Measurements from ENCODE around the gene SCT.

Gene SCT

DNA sequence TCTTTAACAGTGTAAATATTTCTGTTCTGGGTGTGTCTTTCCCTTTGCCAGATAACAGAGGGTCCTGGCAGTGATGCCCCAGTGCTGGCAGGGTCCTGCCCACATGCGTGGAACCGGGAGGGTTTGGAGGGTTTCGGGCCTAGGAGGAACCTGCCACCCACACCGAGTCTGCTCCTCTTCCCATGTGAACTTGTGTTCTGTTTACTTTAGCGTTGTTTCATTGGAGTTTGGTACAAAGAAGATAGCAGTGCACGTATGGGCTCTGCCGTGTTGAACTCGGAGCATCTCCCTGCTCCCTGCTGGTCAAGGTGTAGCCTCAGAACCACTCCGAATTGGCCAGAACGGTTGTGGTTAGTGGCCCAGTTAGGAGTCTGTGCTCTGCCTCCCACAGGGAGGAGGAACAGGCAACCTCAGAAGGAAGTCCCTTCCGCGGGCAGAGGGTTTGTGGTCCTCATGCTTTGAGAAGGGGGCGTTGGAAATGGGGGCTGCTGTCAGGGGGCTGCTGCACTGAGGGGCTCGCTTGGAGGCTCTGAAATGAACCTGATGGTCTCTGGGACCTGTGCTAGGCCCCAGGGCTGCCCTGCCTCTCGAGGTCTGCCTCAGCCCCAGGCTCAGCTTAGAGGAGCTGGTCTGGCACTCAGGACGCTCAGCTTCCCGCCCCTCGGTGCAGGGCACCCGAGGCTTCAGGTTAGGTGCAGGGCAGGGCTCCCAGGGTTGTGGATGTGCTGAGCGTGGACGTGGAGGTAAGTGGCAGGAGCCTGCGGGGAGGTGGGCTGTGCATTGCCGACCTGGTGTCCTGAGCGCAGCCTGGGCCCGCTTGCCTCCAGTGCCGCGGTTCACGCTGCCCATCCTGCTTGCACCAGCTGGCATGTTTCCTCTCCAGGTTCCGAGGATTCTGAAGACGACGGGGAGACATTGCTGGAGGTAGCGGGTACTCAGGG lies 40.3 kb downstream of the SCT start:
- no peak overlapping the region for H3K27ac ChIP-seq (ENCODE audit: low read depth, low read length, poor library complexity, severe bottlenecking)

DNA sequence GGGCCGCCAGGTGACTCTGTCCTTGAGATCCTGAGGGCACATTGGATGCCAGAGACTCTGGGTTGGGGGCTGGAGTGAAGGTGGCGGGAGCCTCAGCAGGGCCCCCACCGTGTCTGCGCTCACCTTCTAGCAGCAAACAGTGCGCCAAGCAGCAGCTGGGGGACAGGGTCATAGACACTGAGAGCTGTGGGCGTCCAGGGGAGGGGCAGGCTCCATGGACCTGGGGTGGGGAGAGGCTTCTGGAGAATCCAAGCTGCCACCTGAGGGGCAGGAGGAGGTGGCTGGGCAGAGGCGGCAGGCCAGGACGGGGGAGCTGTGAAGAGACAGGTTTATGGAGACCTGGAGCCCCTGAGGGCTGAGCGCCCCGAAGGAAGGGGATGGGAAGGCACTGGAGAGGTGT lies 42.7 kb downstream of the SCT start:
- Histone ChIP-seq H3K27ac (ENCODE audit: low read depth, low read length, poor library complexity, severe bottlenecking) (no peak overlapping the region), H4K20me1 (ENCODE audit: insufficient read depth, low read length) (no peaks in the 10 kb centered on the region), H3K9ac (ENCODE audit: low read length) (no peak overlapping the region), H3F3A (ENCODE audit: insufficient read depth, low read length) (no peaks in the 10 kb centered on the region), H3K4me2 (ENCODE audit: low read length) (no peak overlapping the region), H3K27me3 (ENCODE audit: insufficient read depth, low read length) (no peaks in the 10 kb centered on the region), H3K36me3 (ENCODE audit: insufficient read depth, low read length) (peaks cover 63% of the 10 kb centered on the region), H2AFZ (ENCODE audit: low read length) (no peak overlapping the region), H3K4me3 (ENCODE audit: low read depth, low read length, poor library complexity, severe bottlenecking) (no peak overlapping the region), H3K9me2 (ENCODE audit: low read depth, low read length) (no peaks in the 10 kb centered on the region), H3K9me3 (ENCODE audit: low read length) (no peaks in the 10 kb centered on the region), H3K79me2 (ENCODE audit: insufficient read depth, low read length) (peaks cover 24% of the 10 kb centered on the region), H3K4me1 (ENCODE audit: insufficient read depth, low read length, severe bottlenecking) (peaks cover 9% of the 10 kb centered on the region)
- TF ChIP-seq EZH2 (IDR thresholded peaks at IDR 0.05; ENCODE audit: borderline replicate concordance, low read length), result no peak
- TF ChIP-seq, protein P1, sequence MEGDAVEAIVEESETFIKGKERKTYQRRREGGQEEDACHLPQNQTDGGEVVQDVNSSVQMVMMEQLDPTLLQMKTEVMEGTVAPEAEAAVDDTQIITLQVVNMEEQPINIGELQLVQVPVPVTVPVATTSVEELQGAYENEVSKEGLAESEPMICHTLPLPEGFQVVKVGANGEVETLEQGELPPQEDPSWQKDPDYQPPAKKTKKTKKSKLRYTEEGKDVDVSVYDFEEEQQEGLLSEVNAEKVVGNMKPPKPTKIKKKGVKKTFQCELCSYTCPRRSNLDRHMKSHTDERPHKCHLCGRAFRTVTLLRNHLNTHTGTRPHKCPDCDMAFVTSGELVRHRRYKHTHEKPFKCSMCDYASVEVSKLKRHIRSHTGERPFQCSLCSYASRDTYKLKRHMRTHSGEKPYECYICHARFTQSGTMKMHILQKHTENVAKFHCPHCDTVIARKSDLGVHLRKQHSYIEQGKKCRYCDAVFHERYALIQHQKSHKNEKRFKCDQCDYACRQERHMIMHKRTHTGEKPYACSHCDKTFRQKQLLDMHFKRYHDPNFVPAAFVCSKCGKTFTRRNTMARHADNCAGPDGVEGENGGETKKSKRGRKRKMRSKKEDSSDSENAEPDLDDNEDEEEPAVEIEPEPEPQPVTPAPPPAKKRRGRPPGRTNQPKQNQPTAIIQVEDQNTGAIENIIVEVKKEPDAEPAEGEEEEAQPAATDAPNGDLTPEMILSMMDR (IDR thresholded peaks at IDR 0.05; ENCODE audit: low read length), result no peak

More for the DNA sequence above, 40.3 kb downstream of the SCT start:
- H4K20me1 ChIP-seq (ENCODE audit: insufficient read depth, low read length), result no peaks in the 10 kb centered on the region
- no peak overlapping the region for H2AFZ ChIP-seq (ENCODE audit: low read length)
- no peak overlapping the region for H3K4me3 ChIP-seq (ENCODE audit: low read depth, low read length, poor library complexity, severe bottlenecking)
- H3K79me2 ChIP-seq (ENCODE audit: insufficient read depth, low read length), result peaks cover 1% of the 10 kb centered on the region
- peaks cover 80% of the 10 kb centered on the region for H3K36me3 ChIP-seq (ENCODE audit: insufficient read depth, low read length)
- H3K9ac ChIP-seq (ENCODE audit: low read length), result no peak overlapping the region
- no peaks in the 10 kb centered on the region for H3K9me3 ChIP-seq (ENCODE audit: low read length)
- no peak for TF ChIP-seq EZH2 (IDR thresholded peaks at IDR 0.05; ENCODE audit: borderline replicate concordance, low read length)
- TF ChIP-seq, protein P1 (IDR thresholded peaks at IDR 0.05; ENCODE audit: low read length), result no peak
- H3K9me2 ChIP-seq (ENCODE audit: low read depth, low read length), result no peaks in the 10 kb centered on the region
- no peaks in the 10 kb centered on the region for H3K27me3 ChIP-seq (ENCODE audit: insufficient read depth, low read length)
- no peak overlapping the region for H3K4me2 ChIP-seq (ENCODE audit: low read length)
- no peaks in the 10 kb centered on the region for H3K4me1 ChIP-seq (ENCODE audit: insufficient read depth, low read length, severe bottlenecking)
- no peaks in the 10 kb centered on the region for H3F3A ChIP-seq (ENCODE audit: insufficient read depth, low read length)

DNA sequence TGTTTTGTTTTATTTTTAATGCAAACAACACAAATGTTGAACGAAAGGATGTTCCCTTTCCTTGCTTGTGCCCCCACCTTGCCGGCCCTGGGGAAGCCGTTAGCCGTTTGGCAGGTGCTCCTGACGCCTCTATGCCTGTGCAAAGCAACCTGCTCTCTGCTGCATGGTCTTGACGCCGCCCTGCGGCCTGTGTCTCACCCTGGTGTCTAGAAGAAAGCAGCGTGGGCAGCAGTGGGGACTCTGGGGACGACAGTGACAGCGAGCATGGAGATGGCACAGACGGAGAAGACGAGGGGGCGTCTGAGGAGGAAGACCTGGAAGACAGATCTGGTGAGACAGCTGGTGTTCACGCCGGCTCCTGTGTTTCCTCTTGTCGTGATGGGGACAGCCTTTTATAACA lies 45.2 kb downstream of the SCT start:
- Histone ChIP-seq H3K9ac (ENCODE audit: low read length) (no peak overlapping the region), H3K9me2 (ENCODE audit: low read depth, low read length) (no peaks in the 10 kb centered on the region), H3K27ac (ENCODE audit: low read depth, low read length, poor library complexity, severe bottlenecking) (no peak overlapping the region), H2AFZ (ENCODE audit: low read length) (no peak overlapping the region), H3K4me1 (ENCODE audit: insufficient read depth, low read length, severe bottlenecking) (peaks cover 30% of the 10 kb centered on the region), H3K4me3 (ENCODE audit: low read depth, low read length, poor library complexity, severe bottlenecking) (no peak overlapping the region), H3K4me2 (ENCODE audit: low read length) (no peak overlapping the region), H3K9me3 (ENCODE audit: low read length) (no peaks in the 10 kb centered on the region), H3K27me3 (ENCODE audit: insufficient read depth, low read length) (no peaks in the 10 kb centered on the region), H3F3A (ENCODE audit: insufficient read depth, low read length) (no peaks in the 10 kb centered on the region), H4K20me1 (ENCODE audit: insufficient read depth, low read length) (no peaks in the 10 kb centered on the region), H3K36me3 (ENCODE audit: insufficient read depth, low read length) (peaks cover 39% of the 10 kb centered on the region), H3K79me2 (ENCODE audit: insufficient read depth, low read length) (peaks cover 49% of the 10 kb centered on the region)
- TF ChIP-seq, protein P1 (IDR thresholded peaks at IDR 0.05; ENCODE audit: low read length), result no peak
- TF ChIP-seq EZH2 (IDR thresholded peaks at IDR 0.05; ENCODE audit: borderline replicate concordance, low read length), result no peak

Measured in OCI-LY1 (cell line).